HPDE6-E6E7 (cell line): Measurements from ENCODE around the gene PFDN2.
A peak's percentile ranks its signal among the peaks of the same experiment; 100 is the strongest.

Experiments
- DNase-seq: peaks from one replicate; pipeline ENCODE4 v3.0.0; 2011; ENCODE audit warnings: missing footprints; ENCODE audit errors: extremely low spot score

PFDN2 gene, protein sequence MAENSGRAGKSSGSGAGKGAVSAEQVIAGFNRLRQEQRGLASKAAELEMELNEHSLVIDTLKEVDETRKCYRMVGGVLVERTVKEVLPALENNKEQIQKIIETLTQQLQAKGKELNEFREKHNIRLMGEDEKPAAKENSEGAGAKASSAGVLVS

GRCh38 chr1:161117759-161118581, at the start of gene PFDN2, which contains the start of gene NIT1:
TSS of gene PFDN2 (minus strand) at chr1:161118037. CDS start at chr1:161118026, 11 bp downstream.
TSS of gene NIT1 (plus strand) at chr1:161118105. CDS start at chr1:161118177, 72 bp downstream.
- peak; percentile 73 for DNase-seq

DNA sequence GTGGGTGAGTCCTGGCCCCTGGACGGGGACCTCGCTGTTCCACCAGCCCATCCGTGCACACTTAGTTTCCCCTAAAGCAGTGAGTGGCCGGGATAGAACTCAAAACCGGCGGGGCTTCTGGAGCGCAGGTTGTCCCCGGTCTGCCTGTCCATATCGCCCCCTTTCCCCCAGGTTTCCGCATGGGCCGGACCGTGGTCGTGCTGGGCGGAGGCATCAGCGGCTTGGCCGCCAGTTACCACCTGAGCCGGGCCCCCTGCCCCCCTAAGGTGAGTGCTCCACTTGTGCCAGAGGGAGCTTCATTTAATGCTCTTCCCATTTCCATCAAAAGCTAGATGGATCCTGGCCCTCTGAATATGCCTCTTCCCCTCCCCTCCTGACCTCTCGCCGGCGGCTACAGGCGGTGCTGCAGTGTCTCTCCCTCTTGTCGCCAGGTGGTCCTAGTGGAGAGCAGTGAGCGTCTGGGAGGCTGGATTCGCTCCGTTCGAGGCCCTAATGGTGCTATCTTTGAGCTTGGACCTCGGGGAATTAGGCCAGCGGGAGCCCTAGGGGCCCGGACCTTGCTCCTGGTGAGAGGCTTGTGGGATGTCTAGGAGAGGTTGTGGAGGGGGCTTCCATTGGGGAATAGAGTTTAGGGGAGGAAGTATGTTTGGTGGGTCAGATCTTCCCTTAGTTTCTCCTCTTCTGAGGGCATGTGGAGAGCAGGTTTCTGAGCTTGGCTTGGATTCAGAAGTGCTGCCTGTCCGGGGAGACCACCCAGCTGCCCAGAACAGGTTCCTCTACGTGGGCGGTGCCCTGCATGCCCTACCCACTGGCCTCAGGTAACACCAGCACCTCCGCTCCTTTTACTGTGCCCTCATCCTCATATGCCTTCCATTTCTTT, 49.1 kb upstream of the PFDN2 start:
- DNase-seq = no peak

- DNase-seq = peak; percentile 94
Observed at GRCh38 chr1:161165742-161166668, 48.2 kb upstream of the PFDN2 start, which contains the start of gene PPOX. TSS of gene PPOX (plus strand) at chr1:161166426. CDS start at chr1:161166848, 422 bp downstream.

GRCh38 chr1:161164901-161165610, 47.2 kb upstream of the PFDN2 start:
- no peak for DNase-seq

- no peak for DNase-seq
Observed at GRCh38 chr1:161163793-161164192, 46.0 kb upstream of the PFDN2 start.

GRCh38 chr1:161162806-161163205, 45.0 kb upstream of the PFDN2 start:
- DNase-seq = no peak

GRCh38 chr1:161162052-161162451, 44.2 kb upstream of the PFDN2 start:
- no peak for DNase-seq

- DNase-seq = no peak
Observed at GRCh38 chr1:161161652-161162051, 43.8 kb upstream of the PFDN2 start.

DNA sequence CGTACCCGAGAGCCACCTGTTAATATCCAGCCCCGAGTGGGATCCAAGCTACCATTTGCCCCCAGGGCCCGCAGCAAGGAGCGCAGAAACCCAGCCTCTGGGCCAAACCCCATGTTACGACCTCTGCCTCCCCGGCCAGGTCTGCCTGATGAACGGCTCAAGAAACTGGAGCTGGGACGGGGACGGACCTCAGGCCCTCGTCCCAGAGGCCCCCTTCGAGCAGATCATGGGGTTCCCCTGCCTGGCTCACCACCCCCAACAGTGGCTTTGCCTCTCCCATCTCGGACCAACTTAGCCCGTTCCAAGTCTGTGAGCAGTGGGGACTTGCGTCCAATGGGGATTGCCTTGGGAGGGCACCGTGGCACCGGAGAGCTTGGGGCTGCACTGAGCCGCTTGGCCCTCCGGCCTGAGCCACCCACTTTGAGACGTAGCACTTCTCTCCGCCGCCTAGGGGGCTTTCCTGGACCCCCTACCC, 42.9 kb upstream of the PFDN2 start:
- no peak for DNase-seq

DNA sequence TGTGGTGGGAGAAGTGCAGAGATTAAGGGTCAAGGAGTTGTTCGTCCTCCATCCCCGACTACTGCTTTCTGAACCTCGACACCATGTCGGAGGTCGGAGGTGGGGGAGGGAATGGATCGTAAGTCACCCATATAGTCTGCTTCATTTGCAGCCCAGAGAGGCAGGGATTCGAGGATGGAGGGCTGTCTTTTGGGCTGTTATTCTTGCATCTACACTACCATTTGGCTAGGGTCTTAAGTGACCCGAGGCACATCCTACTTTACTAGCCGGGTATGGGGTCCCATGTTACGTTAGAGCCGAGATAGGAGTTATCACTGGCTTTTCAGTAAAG, 42.0 kb upstream of the PFDN2 start:
- DNase-seq = no peak

- peak; percentile 90 for DNase-seq
Observed at GRCh38 chr1:161159087-161159912, 41.5 kb upstream of the PFDN2 start, which contains the start of gene USP21. TSS of gene USP21 (plus strand) at chr1:161159500. CDS start at chr1:161160641, 1,141 bp downstream.

GRCh38 chr1:161158316-161159010, 40.6 kb upstream of the PFDN2 start:
- no peak for DNase-seq

- DNase-seq = no peak
Observed at GRCh38 chr1:161157867-161158266, 40.0 kb upstream of the PFDN2 start.

DNA sequence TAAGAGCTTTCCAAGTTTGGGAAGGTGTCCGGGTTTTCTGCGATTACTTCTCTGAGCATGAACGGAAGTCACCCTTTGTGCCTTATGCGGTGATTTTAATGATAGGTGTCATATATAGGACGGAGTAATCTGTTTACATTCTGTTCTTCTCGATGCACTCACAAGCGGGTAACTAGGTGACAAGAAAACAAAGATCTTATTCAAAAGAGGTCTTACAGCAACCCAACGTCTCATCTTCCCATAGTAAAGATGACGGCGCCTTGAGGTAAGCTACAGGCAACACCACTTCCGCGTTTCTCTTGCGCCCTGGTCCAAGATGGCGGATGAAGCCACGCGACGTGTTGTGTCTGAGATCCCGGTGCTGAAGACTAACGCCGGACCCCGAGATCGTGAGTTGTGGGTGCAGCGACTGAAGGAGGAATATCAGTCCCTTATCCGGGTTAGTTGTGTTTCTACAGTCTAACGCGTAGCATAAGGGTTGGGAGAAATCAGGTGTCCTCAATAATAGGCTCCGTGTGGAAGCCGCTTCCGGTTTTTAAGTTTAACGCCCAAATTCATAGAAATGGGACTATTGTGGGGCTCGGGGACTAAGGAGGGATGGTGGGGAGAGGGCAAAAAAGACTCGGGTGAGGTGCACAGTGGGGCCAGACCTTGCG, 36.0 kb upstream of the PFDN2 start, which contains the start of gene UFC1:
TSS of gene UFC1 (plus strand) at position 297 of the 656 bp plus-strand sequence. CDS start at position 317, 20 bp downstream.
- peak; percentile 82 for DNase-seq

GRCh38 chr1:161153176-161153575, 35.3 kb upstream of the PFDN2 start:
- DNase-seq = no peak

DNA sequence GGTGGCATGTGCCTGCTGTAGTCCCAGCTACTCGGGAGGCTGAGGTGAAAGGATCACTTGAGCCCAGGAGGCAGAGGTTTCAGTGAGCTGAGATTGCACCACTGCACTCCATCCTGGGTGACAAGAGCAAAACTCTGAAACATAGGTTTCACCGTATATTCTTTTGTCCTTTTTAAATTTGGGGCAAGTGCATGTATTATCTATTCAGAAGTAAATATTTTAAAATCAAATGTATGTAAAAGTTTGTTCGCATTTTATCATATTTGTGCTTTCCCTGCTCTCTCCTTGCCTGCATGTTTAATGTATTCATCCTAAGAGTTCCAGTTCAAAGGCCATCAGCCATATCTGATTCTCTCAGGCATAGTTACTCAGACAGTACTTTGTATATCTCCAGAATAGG, 28.0 kb upstream of the PFDN2 start:
- no peak for DNase-seq

- DNase-seq = no peak
Observed at GRCh38 chr1:161140755-161141400, 23.0 kb upstream of the PFDN2 start.
